Measurements from ENCODE around the gene GSC2.

Gene GSC2

DNA sequence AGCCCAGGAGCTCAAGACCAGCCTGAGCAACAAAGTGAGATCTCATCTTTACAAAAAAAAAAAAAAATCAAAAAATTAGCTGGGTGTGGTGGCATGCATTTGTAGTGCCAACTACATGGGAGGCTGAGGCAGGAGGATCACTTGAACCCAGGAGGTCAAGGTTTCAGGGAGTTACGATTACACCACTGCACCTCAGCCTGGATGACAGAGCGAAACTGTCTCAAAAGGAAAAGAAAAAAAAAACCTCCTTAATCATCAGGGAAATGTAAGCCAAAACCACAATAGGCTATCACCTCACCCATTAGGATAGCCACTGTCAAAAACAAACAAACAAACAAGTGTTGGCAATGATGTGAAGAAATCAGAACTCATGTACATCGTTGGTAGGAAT is 41.3 kb downstream of the GSC2 start:
- DNase-seq (ENCODE audit: low spot score): no peak
- in situ Hi-C loops (cut with MboI; ENCODE audit: low sequenced_read_pairs, unreplicated experiment): no loop called here
- TF ChIP-seq CTCF (IDR thresholded peaks at IDR 0.05; ENCODE audit: borderline replicate concordance, control extremely low read depth, extremely low read depth, insufficient read depth, missing control alignments): no peak

GRCh38 chr22:19107730-19108074 is 42.4 kb downstream of the GSC2 start:
- no peak for DNase-seq (ENCODE audit: low spot score)
- in situ Hi-C loops (cut with MboI; ENCODE audit: low sequenced_read_pairs, unreplicated experiment): no loop called here
- no peak for TF ChIP-seq CTCF (IDR thresholded peaks at IDR 0.05; ENCODE audit: borderline replicate concordance, control extremely low read depth, extremely low read depth, insufficient read depth, missing control alignments)

GRCh38 chr22:19106886-19107729 is 43.0 kb downstream of the GSC2 start:
- in situ Hi-C loops (cut with MboI; ENCODE audit: low sequenced_read_pairs, unreplicated experiment): no loop called here

GRCh38 chr22:19105867-19106802 is 44.0 kb downstream of the GSC2 start:
- in situ Hi-C loops (cut with MboI; ENCODE audit: low sequenced_read_pairs, unreplicated experiment): no loop called here

More at GRCh38 chr22:19106886-19107729, 43.0 kb downstream of the GSC2 start:
- DNase-seq (ENCODE audit: low spot score): no peak
- TF ChIP-seq CTCF (IDR thresholded peaks at IDR 0.05; ENCODE audit: borderline replicate concordance, control extremely low read depth, extremely low read depth, insufficient read depth, missing control alignments): no peak

GRCh38 chr22:19105456-19105855 is 44.6 kb downstream of the GSC2 start:
- no peak for TF ChIP-seq CTCF (IDR thresholded peaks at IDR 0.05; ENCODE audit: borderline replicate concordance, control extremely low read depth, extremely low read depth, insufficient read depth, missing control alignments)
- DNase-seq (ENCODE audit: low spot score): no peak
- in situ Hi-C loops (cut with MboI; ENCODE audit: low sequenced_read_pairs, unreplicated experiment): no loop called here

More at GRCh38 chr22:19105867-19106802, 44.0 kb downstream of the GSC2 start:
- TF ChIP-seq CTCF (IDR thresholded peaks at IDR 0.05; ENCODE audit: borderline replicate concordance, control extremely low read depth, extremely low read depth, insufficient read depth, missing control alignments): peak; percentile 32
- no peak for DNase-seq (ENCODE audit: low spot score)
